ENCODE data around the gene DNAJB13. TPM values are rescaled to one million over a fixed set of nuclear protein-coding genes. Genes with fewer than 3 reads are reported as not detected.

Gene DNAJB13
- total and polyA plus RNA-seq, 3 donors from 2014 or later = 8.1 to 49.3 (median 14.3) TPM

DNA sequence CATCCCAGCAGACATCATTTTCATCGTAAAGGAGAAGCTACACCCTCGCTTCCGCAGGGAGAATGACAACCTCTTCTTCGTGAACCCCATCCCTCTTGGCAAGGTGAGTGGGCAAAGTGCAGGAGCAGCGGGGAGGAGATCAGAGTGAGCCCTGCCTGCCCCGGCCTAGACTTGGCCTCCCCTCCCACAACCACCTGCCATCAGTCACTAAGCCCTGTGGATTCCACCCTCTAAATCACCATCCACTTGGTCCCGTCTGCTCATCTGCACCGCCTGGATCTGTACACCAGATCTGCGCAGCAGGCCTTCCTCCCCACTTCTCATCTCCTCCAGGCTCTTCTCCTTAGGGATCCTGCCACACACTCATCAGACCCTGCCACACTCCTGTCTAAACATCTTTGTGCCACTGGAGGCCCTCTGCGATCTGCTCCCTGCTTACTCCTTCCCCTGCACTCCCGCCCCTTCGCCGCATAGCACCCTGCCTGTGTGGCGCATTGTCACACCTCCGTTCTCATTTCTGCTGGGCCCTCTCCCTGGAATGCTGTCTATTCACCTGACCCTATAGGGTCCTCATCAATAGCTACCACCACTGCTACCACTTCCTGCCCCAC is 17.6 kb downstream of the DNAJB13 start:
- no peak for DNase-seq
- WGBS, 2 donors = 86 to 96% methylated on average over 15 of the region's 15 CpGs
- no peaks in the 10 kb centered on the region for H3K4me1 ChIP-seq
- no peaks in the 10 kb centered on the region for H3K36me3 ChIP-seq (ENCODE audit: low read depth, missing control alignments)
- intact Hi-C loops (cut with DNase I; ENCODE audit: low total_unique reads) = no loop called here
- no peak overlapping the region for H3K4me3 ChIP-seq
- H3K27me3 ChIP-seq = no peaks in the 10 kb centered on the region
- H3K9me3 ChIP-seq = no peaks in the 10 kb centered on the region
- H3K27ac ChIP-seq = no peak overlapping the region
- no peak for TF ChIP-seq POLR2A (IDR thresholded peaks at IDR 0.05)
- TF ChIP-seq, protein P1, sequence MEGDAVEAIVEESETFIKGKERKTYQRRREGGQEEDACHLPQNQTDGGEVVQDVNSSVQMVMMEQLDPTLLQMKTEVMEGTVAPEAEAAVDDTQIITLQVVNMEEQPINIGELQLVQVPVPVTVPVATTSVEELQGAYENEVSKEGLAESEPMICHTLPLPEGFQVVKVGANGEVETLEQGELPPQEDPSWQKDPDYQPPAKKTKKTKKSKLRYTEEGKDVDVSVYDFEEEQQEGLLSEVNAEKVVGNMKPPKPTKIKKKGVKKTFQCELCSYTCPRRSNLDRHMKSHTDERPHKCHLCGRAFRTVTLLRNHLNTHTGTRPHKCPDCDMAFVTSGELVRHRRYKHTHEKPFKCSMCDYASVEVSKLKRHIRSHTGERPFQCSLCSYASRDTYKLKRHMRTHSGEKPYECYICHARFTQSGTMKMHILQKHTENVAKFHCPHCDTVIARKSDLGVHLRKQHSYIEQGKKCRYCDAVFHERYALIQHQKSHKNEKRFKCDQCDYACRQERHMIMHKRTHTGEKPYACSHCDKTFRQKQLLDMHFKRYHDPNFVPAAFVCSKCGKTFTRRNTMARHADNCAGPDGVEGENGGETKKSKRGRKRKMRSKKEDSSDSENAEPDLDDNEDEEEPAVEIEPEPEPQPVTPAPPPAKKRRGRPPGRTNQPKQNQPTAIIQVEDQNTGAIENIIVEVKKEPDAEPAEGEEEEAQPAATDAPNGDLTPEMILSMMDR (IDR thresholded peaks at IDR 0.05) = no peak

DNA sequence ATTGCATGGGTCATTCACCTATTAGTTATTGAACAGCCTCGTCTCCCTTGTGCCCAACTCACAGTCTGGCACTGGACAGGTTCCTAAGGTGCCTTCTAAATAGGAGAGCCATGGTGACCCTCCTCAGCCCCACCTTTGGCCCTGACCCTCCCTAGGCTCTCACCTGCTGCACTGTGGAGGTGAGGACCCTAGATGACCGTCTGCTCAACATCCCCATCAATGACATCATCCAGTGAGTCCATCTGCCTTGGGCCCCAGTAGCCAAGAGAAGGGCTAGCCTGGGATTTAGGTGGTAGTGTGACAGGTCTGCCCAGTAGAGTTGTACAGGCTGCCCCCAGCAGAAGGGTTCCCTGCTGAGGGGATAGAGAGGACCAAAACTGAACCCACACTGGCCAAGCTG is 18.3 kb downstream of the DNAJB13 start:
- no peak for DNase-seq
- WGBS, 2 donors = 79 to 85% methylated on average over 2 of the region's 2 CpGs

DNA sequence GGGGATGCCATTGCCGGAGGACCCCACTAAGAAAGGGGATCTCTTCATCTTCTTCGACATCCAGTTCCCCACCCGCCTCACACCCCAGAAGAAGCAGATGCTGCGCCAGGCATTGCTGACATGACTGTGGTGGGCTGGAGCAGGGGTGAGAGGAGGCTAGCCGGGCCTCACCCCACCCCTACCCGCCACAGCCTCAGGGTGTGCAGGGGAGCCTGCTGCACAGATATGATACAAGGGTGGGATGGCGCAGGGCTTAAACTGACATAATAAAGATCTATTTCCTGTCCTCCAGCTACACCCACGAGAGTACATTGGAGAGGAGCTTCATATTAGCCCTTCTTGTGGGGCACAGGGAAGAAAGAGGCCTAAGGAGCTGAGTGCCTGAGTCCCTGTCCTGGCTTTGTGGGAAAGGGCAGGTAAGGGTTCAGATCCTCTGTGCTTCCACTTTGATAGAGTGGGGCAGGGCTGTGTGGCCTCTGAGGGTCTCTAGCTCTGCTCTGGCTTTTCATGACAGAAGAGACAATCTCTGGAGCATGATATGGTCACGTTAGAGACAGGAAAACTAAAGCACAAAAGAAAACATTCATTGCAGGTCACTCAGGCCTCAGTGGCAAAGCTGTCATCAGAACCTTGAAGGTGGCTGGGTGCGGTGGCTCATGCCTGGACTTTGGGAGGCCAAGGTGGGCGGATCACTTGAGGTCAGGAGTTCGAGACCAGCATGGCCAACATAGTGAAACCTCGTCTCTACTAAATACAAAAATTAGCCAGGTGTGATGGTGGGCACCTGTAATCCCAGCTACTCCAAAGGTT is 19.4 kb downstream of the DNAJB13 start:
- DNase-seq = no peak
- intact Hi-C loops (cut with DNase I; ENCODE audit: low total_unique reads) = no loop called here
- Histone ChIP-seq H3K27me3 (no peaks in the 10 kb centered on the region), H3K36me3 (ENCODE audit: low read depth, missing control alignments) (no peaks in the 10 kb centered on the region), H3K4me1 (no peaks in the 10 kb centered on the region), H3K4me3 (no peak overlapping the region), H3K27ac (no peak overlapping the region), H3K9me3 (no peaks in the 10 kb centered on the region)
- WGBS, 2 donors = 84% methylated on average over 13 of the region's 13 CpGs
- TF ChIP-seq POLR2A (IDR thresholded peaks at IDR 0.05) = no peak
- TF ChIP-seq, protein P1 (IDR thresholded peaks at IDR 0.05) = no peak

More for the DNA sequence above, 18.3 kb downstream of the DNAJB13 start:
- no peaks in the 10 kb centered on the region for H3K36me3 ChIP-seq (ENCODE audit: low read depth, missing control alignments)
- no peak overlapping the region for H3K4me3 ChIP-seq
- H3K4me1 ChIP-seq = no peaks in the 10 kb centered on the region
- H3K9me3 ChIP-seq = no peaks in the 10 kb centered on the region
- TF ChIP-seq, protein P1 (IDR thresholded peaks at IDR 0.05) = no peak
- no peak for TF ChIP-seq POLR2A (IDR thresholded peaks at IDR 0.05)
- intact Hi-C loops (cut with DNase I; ENCODE audit: low total_unique reads) = no loop called here
- no peaks in the 10 kb centered on the region for H3K27me3 ChIP-seq
- H3K27ac ChIP-seq = no peak overlapping the region

DNA sequence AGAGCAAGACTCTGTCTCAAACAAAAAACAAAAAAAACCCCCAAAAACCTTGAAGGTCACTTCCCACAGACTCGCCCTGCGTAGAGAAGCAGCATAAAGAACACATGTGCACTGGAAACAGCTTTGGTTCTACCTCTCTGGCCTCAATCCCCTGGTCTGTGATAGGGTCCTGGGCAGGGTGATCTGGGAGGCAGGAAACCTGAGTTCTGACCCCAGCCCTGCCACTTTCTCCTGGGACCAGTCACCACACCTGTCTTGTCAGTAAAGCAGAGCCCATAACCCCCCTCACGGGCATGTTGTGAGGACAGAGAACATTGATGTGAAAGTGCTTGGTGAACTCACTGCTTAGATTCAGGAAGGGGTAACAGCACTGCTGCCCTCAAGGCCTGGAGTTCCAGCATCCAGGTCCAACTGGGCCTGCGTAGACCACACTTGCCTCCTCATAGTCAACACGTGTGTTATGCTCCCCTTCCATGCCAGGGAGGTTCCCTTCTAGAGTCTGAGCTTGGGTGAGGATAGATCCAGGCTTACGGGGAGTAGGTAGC is 20.4 kb downstream of the DNAJB13 start:
- H3K4me3 ChIP-seq = no peak overlapping the region
- no peak for DNase-seq
- intact Hi-C loops (cut with DNase I; ENCODE audit: low total_unique reads) = no loop called here
- no peaks in the 10 kb centered on the region for H3K9me3 ChIP-seq
- no peaks in the 10 kb centered on the region for H3K36me3 ChIP-seq (ENCODE audit: low read depth, missing control alignments)
- no peak overlapping the region for H3K27ac ChIP-seq
- H3K4me1 ChIP-seq = no peaks in the 10 kb centered on the region
- whole genome bisulfite sequencing, 2 donors = 78 to 85% methylated on average over 6 of the region's 6 CpGs
- H3K27me3 ChIP-seq = no peaks in the 10 kb centered on the region
- no peak for TF ChIP-seq POLR2A (IDR thresholded peaks at IDR 0.05)
- TF ChIP-seq, protein P1 (IDR thresholded peaks at IDR 0.05) = no peak
